Neural cell (in vitro differentiated cells): Measurements from ENCODE around the gene CYREN. TPM values are rescaled to one million over a fixed set of nuclear protein-coding genes. Genes with fewer than 3 reads are reported as not detected.

Source experiments
- H2AFZ ChIP-seq: fragments of 200-600, 300-800 bp; sonication (generic), shearing (Covaris generic); 2 replicates; pipeline ENCODE4 v1.6.0; 2014; ENCODE audit warnings: low read depth, mild to moderate bottlenecking, antibody characterized with exemption, low read length, moderate library complexity
- H3F3A ChIP-seq: fragments of 200-600 bp; shearing (Covaris generic); 2 replicates; pipeline ENCODE4 v1.6.1; 2016; ENCODE audit warnings: mild to moderate bottlenecking, moderate library complexity, mixed read lengths, antibody characterized with exemption, low read length; ENCODE audit not compliant: insufficient read depth, poor library complexity, severe bottlenecking
- H3K27ac ChIP-seq: fragments of 200-600, 300-800 bp; sonication (generic), shearing (Covaris generic); 2 replicates; pipeline ENCODE4 v1.5.1; 2014; ENCODE audit warnings: mild to moderate bottlenecking, low read length, moderate library complexity
- H3K27me3 ChIP-seq: fragments of 300-800, 200-600 bp; sonication (generic), shearing (Covaris generic); 2 replicates; pipeline ENCODE4 v1.6.0; 2014; ENCODE audit warnings: mild to moderate bottlenecking, low read depth, low read length, moderate library complexity; ENCODE audit not compliant: insufficient read depth
- H3K36me3 ChIP-seq: fragments of 300-800, 200-600 bp; sonication (generic), shearing (Covaris generic); 2 replicates; pipeline ENCODE4 v1.5.1; 2014; ENCODE audit warnings: mild to moderate bottlenecking, antibody characterized with exemption, low read length, moderate library complexity; ENCODE audit not compliant: insufficient read depth
- H3K4me2 ChIP-seq: fragments of 300-800, 200-600 bp; sonication (generic), shearing (Covaris generic); 2 replicates; pipeline ENCODE4 v1.6.0; 2014; ENCODE audit warnings: mild to moderate bottlenecking, low read length
- H3K4me3 ChIP-seq: fragments of 300-800, 200-600 bp; sonication (generic), shearing (Covaris generic); 2 replicates; pipeline ENCODE4 v1.5.1; 2014; ENCODE audit warnings: mild to moderate bottlenecking, low read length, moderate library complexity
- H3K79me2 ChIP-seq: fragments of 200-600 bp; shearing (Covaris generic); replicated peaks from 2 replicates; pipeline ENCODE4 v1.6.0; 2014; ENCODE audit warnings: mild to moderate bottlenecking, low read length, moderate library complexity; ENCODE audit not compliant: insufficient read depth
- H3K9ac ChIP-seq: fragments of 300-800, 200-600 bp; sonication (generic), shearing (Covaris generic); 2 replicates; pipeline ENCODE4 v1.6.1; 2016; ENCODE audit warnings: mild to moderate bottlenecking, low read length, mixed read lengths
- H3K9me2 ChIP-seq: fragments of 200-600 bp; shearing (Covaris generic); 2 replicates; pipeline ENCODE4 v1.6.1; 2016; ENCODE audit warnings: mild to moderate bottlenecking, low read length, mixed read lengths; ENCODE audit not compliant: insufficient read depth
- H3K9me3 ChIP-seq: fragments of 200-600, 300-800 bp; sonication (generic), shearing (Covaris generic); 2 replicates; pipeline ENCODE4 v1.6.1; 2016; ENCODE audit warnings: mild to moderate bottlenecking, mixed run types, low read length, moderate library complexity, mixed read lengths
- H4K20me1 ChIP-seq: fragments of 200-600 bp; shearing (Covaris generic); 2 replicates; pipeline ENCODE4 v1.6.1; 2016; ENCODE audit warnings: mild to moderate bottlenecking, mixed run types; ENCODE audit not compliant: insufficient read depth
- EP300 ChIP-seq: fragments of 450-650 bp; conservative IDR thresholded peaks from 2 replicates; pipeline ENCODE4 v1.6.1; 2014; ENCODE audit warnings: antibody characterized with exemption, mild to moderate bottlenecking, moderate library complexity; ENCODE audit not compliant: poor library complexity, severe bottlenecking
- EZH2 ChIP-seq: fragments of 200-600, 300-800 bp; shearing (Covaris generic), sonication (generic); IDR thresholded peaks from 2 replicates; pipeline ENCODE4 v1.6.1; 2014; ENCODE audit warnings: antibody characterized with exemption, low read length, borderline replicate concordance, mild to moderate bottlenecking; ENCODE audit not compliant: insufficient read depth, poor library complexity, severe bottlenecking
- MXI1 ChIP-seq: fragments of 450-650 bp; conservative IDR thresholded peaks from 2 replicates; pipeline ENCODE4 v1.6.1; 2014; ENCODE audit warnings: antibody characterized with exemption, mild to moderate bottlenecking; ENCODE audit not compliant: poor library complexity, severe bottlenecking
- POLR2AphosphoS5 ChIP-seq: IDR thresholded peaks from 2 replicates; pipeline ENCODE4 v1.6.1; 2012
- RAD21 ChIP-seq: fragments of 450-650 bp; conservative IDR thresholded peaks from 2 replicates; pipeline ENCODE4 v1.6.1; 2014; ENCODE audit warnings: antibody characterized with exemption, mild to moderate bottlenecking, moderate library complexity
- SMC3 ChIP-seq: fragments of 450-650 bp; conservative IDR thresholded peaks from 2 replicates; pipeline ENCODE4 v1.6.1; 2014; ENCODE audit warnings: antibody characterized with exemption, mild to moderate bottlenecking, moderate library complexity; ENCODE audit not compliant: poor library complexity
- TAF1 ChIP-seq: IDR thresholded peaks from 2 replicates; pipeline ENCODE4 v1.6.1; 2012; ENCODE audit warnings: low read depth
- polyA plus RNA-seq: library from polyadenylated mRNA; depleted of rRNA; stranded (reverse); fragments of >200 nt; gene quantifications from 2 replicates; pipeline ENCODE4 v1.2.3, GENCODE V29; 2014
- TF ChIP-seq, protein P1 (sequence below): IDR thresholded peaks from 2 replicates; pipeline ENCODE4 v1.6.1; 2012; ENCODE audit warnings: borderline replicate concordance
- TF ChIP-seq, protein P2 (sequence below): fragments of 450-650 bp; IDR thresholded peaks from 2 replicates; pipeline ENCODE4 v1.5.1; 2014; ENCODE audit warnings: antibody characterized with exemption, mild to moderate bottlenecking, moderate library complexity; ENCODE audit not compliant: poor library complexity, severe bottlenecking

The CYREN gene
- polyA plus RNA-seq, 1 donor from 2014 or later, result 6.7 TPM

DNA sequence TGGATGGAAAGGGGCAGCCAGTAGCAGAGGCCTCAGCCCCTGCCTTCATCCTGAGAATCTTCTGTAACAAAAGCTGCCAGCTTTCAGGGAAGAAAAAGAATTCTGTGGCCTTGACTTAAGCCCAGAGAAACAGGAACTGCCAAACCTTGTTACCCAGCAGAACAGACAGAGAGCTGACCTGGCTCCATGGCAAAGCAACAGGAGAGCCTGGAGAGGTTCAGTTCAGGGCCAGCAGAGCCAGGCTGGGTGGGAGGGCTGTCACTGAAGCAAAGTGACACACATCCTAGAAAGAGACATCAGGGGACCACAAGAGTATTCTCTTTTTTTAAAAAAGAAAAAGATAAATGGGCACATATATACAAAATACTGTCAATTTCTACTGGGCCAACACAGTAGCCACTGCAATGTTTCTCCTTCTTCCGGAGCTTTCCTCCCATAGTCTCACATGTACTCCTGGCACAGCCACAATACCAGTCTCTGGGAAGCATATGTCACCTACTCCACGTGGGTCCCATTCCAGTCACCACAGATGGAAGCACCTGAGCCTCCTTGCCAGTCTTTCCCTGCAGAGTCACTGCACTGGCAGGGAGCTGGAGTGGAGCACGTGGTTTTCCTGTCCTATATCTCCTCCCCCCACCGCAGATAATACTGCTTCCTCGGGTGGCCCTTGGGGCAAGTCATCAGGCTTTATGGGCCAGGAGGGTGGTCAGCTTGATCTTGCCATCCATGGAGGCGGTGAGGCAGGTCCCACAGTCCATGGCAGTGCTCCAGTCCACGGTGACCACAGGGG, 15.2 kb upstream of the CYREN start:
- Histone ChIP-seq H3K4me2 (no peak overlapping the region), H4K20me1 (no peaks in the 10 kb centered on the region), H2AFZ (no peak overlapping the region), H3K9me2 (no peaks in the 10 kb centered on the region), H3K27me3 (no peaks in the 10 kb centered on the region), H3F3A (no peaks in the 10 kb centered on the region), H3K9ac (no peak overlapping the region), H3K4me3 (no peak overlapping the region), H3K79me2 (no peaks in the 10 kb centered on the region), H3K9me3 (peaks cover 11% of the 10 kb centered on the region), H3K36me3 (peaks cover 17% of the 10 kb centered on the region), H3K27ac (no peak overlapping the region)
- TF ChIP-seq MXI1 (no peak), EP300 (no peak), TAF1 (no peak), EZH2 (no peak), RAD21 (no peak), POLR2AphosphoS5 (no peak), SMC3 (no peak)
- TF ChIP-seq, protein P1, sequence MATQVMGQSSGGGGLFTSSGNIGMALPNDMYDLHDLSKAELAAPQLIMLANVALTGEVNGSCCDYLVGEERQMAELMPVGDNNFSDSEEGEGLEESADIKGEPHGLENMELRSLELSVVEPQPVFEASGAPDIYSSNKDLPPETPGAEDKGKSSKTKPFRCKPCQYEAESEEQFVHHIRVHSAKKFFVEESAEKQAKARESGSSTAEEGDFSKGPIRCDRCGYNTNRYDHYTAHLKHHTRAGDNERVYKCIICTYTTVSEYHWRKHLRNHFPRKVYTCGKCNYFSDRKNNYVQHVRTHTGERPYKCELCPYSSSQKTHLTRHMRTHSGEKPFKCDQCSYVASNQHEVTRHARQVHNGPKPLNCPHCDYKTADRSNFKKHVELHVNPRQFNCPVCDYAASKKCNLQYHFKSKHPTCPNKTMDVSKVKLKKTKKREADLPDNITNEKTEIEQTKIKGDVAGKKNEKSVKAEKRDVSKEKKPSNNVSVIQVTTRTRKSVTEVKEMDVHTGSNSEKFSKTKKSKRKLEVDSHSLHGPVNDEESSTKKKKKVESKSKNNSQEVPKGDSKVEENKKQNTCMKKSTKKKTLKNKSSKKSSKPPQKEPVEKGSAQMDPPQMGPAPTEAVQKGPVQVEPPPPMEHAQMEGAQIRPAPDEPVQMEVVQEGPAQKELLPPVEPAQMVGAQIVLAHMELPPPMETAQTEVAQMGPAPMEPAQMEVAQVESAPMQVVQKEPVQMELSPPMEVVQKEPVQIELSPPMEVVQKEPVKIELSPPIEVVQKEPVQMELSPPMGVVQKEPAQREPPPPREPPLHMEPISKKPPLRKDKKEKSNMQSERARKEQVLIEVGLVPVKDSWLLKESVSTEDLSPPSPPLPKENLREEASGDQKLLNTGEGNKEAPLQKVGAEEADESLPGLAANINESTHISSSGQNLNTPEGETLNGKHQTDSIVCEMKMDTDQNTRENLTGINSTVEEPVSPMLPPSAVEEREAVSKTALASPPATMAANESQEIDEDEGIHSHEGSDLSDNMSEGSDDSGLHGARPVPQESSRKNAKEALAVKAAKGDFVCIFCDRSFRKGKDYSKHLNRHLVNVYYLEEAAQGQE, result no peak
- TF ChIP-seq, protein P2, sequence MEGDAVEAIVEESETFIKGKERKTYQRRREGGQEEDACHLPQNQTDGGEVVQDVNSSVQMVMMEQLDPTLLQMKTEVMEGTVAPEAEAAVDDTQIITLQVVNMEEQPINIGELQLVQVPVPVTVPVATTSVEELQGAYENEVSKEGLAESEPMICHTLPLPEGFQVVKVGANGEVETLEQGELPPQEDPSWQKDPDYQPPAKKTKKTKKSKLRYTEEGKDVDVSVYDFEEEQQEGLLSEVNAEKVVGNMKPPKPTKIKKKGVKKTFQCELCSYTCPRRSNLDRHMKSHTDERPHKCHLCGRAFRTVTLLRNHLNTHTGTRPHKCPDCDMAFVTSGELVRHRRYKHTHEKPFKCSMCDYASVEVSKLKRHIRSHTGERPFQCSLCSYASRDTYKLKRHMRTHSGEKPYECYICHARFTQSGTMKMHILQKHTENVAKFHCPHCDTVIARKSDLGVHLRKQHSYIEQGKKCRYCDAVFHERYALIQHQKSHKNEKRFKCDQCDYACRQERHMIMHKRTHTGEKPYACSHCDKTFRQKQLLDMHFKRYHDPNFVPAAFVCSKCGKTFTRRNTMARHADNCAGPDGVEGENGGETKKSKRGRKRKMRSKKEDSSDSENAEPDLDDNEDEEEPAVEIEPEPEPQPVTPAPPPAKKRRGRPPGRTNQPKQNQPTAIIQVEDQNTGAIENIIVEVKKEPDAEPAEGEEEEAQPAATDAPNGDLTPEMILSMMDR, result no peak

DNA sequence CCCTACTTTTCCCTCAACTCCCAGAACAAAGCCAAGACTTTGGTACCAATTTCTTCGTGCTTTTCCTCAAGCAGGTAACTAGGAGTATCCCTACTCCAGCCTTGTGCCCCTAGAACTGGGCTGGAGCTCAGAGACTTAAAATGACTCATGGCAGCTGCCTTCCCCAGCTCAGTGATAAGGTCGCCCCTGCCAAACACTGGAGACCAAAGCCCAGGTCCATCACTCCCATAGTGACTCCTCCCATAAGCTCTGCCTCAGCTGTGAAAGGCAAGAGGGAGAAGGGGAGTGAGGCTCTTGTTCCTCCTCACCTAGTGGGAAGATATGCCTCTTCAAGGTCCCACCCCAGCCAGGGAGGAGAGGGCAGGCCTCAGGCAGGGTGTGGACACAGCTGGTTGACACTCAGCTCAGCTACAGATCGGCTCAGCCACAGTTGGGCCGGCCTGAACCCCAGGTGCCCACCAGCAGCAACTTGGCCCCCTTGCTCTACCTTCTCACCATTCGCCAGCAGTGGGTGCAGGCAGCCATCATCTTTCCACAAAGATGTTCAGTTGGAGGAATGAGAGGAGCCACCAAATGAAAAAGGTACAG, 13.8 kb upstream of the CYREN start:
- H2AFZ ChIP-seq, result no peak overlapping the region
- no peak for TF ChIP-seq RAD21
- no peak for TF ChIP-seq MXI1
- TF ChIP-seq POLR2AphosphoS5, result no peak
- TF ChIP-seq, protein P1, result no peak
- TF ChIP-seq EZH2, result no peak
- TF ChIP-seq SMC3, result no peak
- no peak for TF ChIP-seq EP300
- TF ChIP-seq TAF1, result no peak
- TF ChIP-seq, protein P2, result no peak
- H3K9me2 ChIP-seq, result no peaks in the 10 kb centered on the region
- no peaks in the 10 kb centered on the region for H3F3A ChIP-seq
- H3K4me2 ChIP-seq, result no peak overlapping the region
- no peak overlapping the region for H3K9ac ChIP-seq
- no peak overlapping the region for H3K4me3 ChIP-seq
- no peak overlapping the region for H3K27ac ChIP-seq
- no peaks in the 10 kb centered on the region for H4K20me1 ChIP-seq
- H3K9me3 ChIP-seq, result peaks cover 11% of the 10 kb centered on the region
- no peaks in the 10 kb centered on the region for H3K79me2 ChIP-seq
- H3K36me3 ChIP-seq, result peaks cover 17% of the 10 kb centered on the region
- H3K27me3 ChIP-seq, result no peaks in the 10 kb centered on the region
